ENCODE results near the gene BAIAP2. TPM values are rescaled to one million over a fixed set of nuclear protein-coding genes. Genes with fewer than 3 reads are reported as not detected.

The BAIAP2 gene
- total RNA-seq, 8 experiments from 2014 or later, result 10.2 to 42.0 (median 28.6) TPM

DNA sequence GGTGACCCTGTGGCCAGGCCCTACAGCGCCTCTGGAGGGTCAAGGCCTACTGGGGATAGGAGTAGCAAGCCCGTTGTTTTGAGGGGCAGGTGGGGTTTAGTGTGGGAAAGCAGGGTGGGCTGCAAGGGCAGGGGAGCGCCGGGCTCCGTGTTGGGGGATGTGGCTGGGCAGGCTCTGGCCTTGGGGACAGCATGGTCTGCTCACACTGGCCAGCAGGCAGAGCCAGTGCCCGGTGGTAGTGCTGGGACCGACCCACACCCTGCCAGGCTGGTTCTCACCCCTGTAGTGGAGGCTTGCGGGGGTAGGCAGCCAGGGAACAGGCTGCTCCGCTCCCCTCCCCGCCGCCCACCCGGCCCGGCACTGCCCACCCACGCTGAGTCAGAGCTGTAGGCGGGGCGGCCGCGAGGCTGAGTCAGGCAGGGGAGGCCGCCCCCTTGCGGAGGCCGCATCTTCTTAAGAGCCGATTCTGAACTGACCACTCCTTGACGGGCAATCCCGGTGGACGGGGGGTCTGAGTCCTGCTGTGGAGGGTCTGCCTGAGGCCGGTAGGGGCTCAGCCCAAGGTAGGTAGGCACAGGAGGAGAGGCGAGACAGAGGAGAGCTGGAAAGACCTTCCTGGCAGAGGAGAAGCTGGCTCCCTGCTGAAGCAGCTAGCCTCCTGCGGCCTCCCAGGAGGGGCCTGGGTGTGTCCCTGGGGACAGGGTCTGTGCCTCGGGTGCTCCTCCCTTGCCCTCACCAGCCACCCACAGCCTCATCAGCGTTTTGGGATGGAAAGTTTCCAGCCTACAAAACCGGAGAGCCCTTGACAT, 62.4 kb downstream of the BAIAP2 start:
- peaks cover 68 to 83% of the 10 kb centered on the region in 2 donors for H3K4me1 ChIP-seq (replicated peaks in 1 of 2)
- H3K4me3 ChIP-seq, result peak overlapping the region in 2 of 5 donors; percentile 5 to 18
- H3K27ac ChIP-seq, result peak overlapping the region; percentile 23 to 90
- 60% methylated on average over 1 of the region's 31 CpGs; no CpG with 5 or more reads in 9 of the 10 experiments for WGBS, 10 experiments
- peak; percentile 17 to 64 (median 30) for ATAC-seq (replicated peaks in 6 of 8)
- in situ Hi-C loops (cut with MboI; ENCODE audit: low pct_unique_long_range_greater_than_20kb in 2 of 9, low sequenced_read_pairs in 9 of 9, unreplicated experiment in 9 of 9), result loop anchor here in 3 of 9 experiments (10.0 to 25.0 kb wide), 2 partner anchors 103 to 110 kb away; partner anchors contain the start of gene CHMP6 (in 3 of the 3)

DNA sequence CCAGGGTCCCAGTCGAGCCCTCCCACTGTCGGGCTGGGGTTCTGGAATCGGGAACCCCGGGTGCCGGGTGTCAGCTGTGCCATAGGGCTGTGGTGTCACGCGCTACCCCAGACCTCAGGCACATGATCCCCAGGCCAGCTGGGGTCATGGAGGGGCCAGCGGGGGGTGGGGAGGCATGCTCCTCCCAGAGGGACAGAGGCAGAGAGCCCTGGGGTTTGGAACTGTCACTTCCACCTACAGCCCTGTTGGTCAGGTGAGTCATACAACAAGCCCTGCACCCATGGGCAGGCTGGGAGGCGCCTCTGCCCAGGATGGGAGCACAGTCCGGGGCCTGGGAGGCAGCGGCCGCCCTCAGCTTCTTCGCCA, 63.0 kb downstream of the BAIAP2 start:
- 90% methylated on average over 4 of the region's 13 CpGs; no CpG with 5 or more reads in 9 of the 10 experiments for WGBS, 10 experiments
- Histone ChIP-seq H3K27ac (peak overlapping the region in 1 of 2 donors; percentile 90), H3K4me1 (replicated peaks in 1 of 2) (peaks cover 64 to 78% of the 10 kb centered on the region in 2 donors), H3K4me3 (no peak overlapping the region)
- in situ Hi-C loops (cut with MboI; ENCODE audit: low pct_unique_long_range_greater_than_20kb in 2 of 9, low sequenced_read_pairs in 9 of 9, unreplicated experiment in 9 of 9), result loop anchor here in 3 of 9 experiments (10.0 to 25.0 kb wide), 2 partner anchors 103 to 111 kb away; partner anchors contain the start of gene CHMP6 (in 3 of the 3)
- ATAC-seq (replicated peaks in 6 of 8), result peak in 2 of 8 experiments; percentile 0 to 3

DNA sequence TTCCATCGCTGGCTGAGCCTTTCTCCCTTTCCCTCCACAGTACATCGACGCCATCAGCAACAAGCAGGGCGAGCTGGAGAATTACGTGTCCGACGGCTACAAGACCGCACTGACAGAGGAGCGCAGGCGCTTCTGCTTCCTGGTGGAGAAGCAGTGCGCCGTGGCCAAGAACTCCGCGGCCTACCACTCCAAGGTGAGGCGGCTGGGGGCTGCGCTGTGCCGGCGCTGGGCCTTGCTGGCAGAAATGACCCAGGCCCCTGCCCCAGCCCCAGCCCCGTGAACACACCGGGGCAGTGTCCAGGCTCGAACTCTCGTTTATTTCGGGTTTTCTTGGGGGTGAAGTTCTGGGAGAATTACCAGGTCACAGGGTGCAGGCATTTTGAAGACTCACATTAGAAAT, 64.9 kb downstream of the BAIAP2 start:
- 39 to 100% (median 92%) methylated on average over 1 to 7 of the region's 23 CpGs; no CpG with 5 or more reads in 6 of the 10 experiments for WGBS, 10 experiments
- in situ Hi-C loops (cut with MboI; ENCODE audit: low pct_unique_long_range_greater_than_20kb in 2 of 9, low sequenced_read_pairs in 9 of 9, unreplicated experiment in 9 of 9), result loop anchor here in 4 of 9 experiments (10.0 to 25.0 kb wide), 3 partner anchors 88 to 113 kb away; partner anchors contain the start of gene CHMP6 (in 3 of the 4)
- Histone ChIP-seq H3K27ac (peak overlapping the region; percentile 33 to 79), H3K4me3 (no peak overlapping the region), H3K4me1 (replicated peaks in 1 of 2) (peaks cover 45 to 61% of the 10 kb centered on the region in 2 donors)
- no peak for ATAC-seq (replicated peaks in 6 of 8)

DNA sequence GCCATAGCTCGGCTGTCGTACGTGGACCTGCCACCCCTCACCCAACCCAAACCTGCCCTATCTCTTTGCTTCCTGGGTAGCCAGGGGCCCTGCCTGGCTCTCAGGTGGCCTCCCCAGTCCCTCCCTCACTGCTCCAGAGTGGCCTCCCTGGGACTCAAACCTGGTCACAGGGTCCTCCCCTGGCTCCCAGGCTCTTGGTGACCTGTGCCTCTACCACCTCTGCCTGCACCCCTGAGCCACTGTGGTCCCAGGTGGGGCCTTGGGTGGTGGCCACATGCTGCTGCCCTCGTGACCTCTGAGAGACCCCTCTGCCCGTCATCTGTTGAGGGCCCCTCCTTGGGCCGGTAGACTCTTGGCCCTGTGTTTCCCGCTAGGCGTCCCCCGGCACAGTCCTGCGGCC, 65.7 kb downstream of the BAIAP2 start:
- in situ Hi-C loops (cut with MboI; ENCODE audit: low pct_unique_long_range_greater_than_20kb in 2 of 9, low sequenced_read_pairs in 9 of 9, unreplicated experiment in 9 of 9), result loop anchor here in 1 of 9 experiments (25.0 kb wide), 1 partner anchor 88 kb away; no protein-coding TSS in a partner anchor

DNA sequence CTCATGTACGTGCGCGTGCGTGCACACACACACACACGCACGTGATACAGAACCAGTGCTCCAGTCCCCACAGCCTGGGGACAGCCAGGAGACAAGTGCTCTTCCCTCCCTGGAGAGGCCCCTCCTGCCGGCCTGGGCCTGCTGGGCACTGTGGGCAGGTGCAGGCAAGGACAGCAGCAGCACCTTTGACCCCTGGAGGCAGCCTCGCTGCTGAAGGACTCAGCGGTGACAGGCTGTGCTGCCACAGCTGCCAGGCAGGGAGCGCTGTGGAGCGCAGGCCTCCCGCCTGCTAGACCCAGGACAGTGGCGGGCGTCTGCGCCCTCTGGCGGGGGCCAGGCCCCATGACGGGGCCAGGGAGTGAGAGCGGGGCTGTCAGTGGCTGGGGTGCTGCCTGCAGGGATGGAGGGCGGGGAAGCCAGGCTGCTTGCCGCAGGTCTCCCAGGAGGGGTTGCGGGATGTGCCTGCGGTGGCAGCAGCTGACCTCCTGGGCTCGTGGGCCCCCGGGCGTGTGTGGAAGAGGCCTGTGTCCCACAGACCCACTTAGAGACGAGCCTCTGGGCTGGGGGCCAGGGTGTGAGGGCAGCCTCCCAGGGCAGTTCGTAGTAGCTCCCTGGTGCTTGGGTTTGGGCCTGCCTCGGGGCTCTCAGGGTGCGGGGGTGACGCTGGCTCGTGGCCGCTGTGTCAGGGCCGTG, 66.8 kb downstream of the BAIAP2 start:
- Histone ChIP-seq H3K4me1 (replicated peaks in 1 of 2) (peaks cover 26 to 43% of the 10 kb centered on the region in 2 donors), H3K4me3 (no peak overlapping the region), H3K27ac (no peak overlapping the region)
- ATAC-seq (replicated peaks in 6 of 8), result peak; percentile 68 to 93 (median 69)
- WGBS, 10 experiments, result 81 to 100% (median 97%) methylated on average over 2 to 10 of the region's 33 CpGs; no CpG with 5 or more reads in 7 of the 10 experiments
- in situ Hi-C loops (cut with MboI; ENCODE audit: low pct_unique_long_range_greater_than_20kb in 2 of 9, low sequenced_read_pairs in 9 of 9, unreplicated experiment in 9 of 9), result loop anchor here in 1 of 9 experiments (25.0 kb wide), 1 partner anchor 89 kb away; no protein-coding TSS in a partner anchor

More for the DNA sequence above, 65.7 kb downstream of the BAIAP2 start:
- WGBS, 10 experiments, result 70 to 100% (median 90%) methylated on average over 1 to 4 of the region's 10 CpGs; no CpG with 5 or more reads in 7 of the 10 experiments
- Histone ChIP-seq H3K4me3 (no peak overlapping the region), H3K27ac (peak overlapping the region in 1 of 2 donors; percentile 79), H3K4me1 (replicated peaks in 1 of 2) (peaks cover 37 to 54% of the 10 kb centered on the region in 2 donors)
- ATAC-seq (replicated peaks in 6 of 8), result no peak

DNA sequence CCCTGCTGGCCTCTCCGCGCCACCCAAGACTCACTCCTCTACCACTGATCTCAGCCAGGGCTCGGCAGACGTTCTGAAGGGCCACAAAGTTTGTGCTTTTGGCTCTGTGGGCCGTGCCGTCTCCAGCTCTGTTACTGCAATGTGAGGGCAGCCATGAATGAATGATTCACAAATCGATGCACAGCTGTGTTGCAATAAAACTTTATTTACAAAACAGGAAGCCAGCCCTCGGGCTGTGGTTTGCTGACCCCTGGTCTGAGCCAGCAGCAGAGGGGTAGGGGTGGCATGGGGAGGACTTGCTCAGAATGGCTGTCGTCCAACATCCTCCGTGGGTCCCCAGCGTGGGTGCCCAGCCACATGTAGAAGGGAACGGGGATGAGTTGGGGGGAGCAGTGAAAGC, 67.4 kb downstream of the BAIAP2 start:
- 40 to 100% (median 88%) methylated on average over 1 to 7 of the region's 12 CpGs; no CpG with 5 or more reads in 5 of the 10 experiments for WGBS, 10 experiments
- H3K4me3 ChIP-seq, result no peak overlapping the region
- ATAC-seq (replicated peaks in 6 of 8), result no peak
- peaks cover 20 to 38% of the 10 kb centered on the region in 2 donors for H3K4me1 ChIP-seq (replicated peaks in 1 of 2)
- in situ Hi-C loops (cut with MboI; ENCODE audit: low pct_unique_long_range_greater_than_20kb in 2 of 9, low sequenced_read_pairs in 9 of 9, unreplicated experiment in 9 of 9), result loop anchor here in 1 of 9 experiments (25.0 kb wide), 1 partner anchor 90 kb away; no protein-coding TSS in a partner anchor
- no peak overlapping the region for H3K27ac ChIP-seq

DNA sequence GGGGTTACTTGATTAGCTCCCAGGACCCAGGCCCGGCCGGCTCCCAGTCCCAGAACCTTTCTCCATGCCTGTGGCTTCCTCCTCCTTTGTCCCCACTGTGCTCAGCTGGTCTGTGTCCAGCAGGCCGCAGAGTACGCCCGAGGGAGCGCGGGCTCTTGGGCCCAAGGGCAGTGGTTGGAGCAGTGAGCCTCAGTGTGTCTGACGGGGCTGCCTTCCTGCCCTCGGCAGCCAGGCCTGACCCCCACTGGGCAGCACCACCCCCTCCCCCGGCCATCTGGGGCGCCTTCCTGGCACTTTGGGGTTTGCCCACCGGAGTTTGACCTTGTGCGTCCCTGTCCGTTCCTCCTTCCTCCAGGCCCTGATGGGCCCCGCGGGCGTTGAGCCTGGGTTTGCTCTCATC, 67.9 kb downstream of the BAIAP2 start:
- WGBS, 10 experiments, result 72 to 100% (median 100%) methylated on average over 2 to 5 of the region's 17 CpGs; no CpG with 5 or more reads in 7 of the 10 experiments
- in situ Hi-C loops (cut with MboI; ENCODE audit: low pct_unique_long_range_greater_than_20kb in 2 of 9, low sequenced_read_pairs in 9 of 9, unreplicated experiment in 9 of 9), result loop anchor here in 1 of 9 experiments (25.0 kb wide), 1 partner anchor 91 kb away; no protein-coding TSS in a partner anchor
- Histone ChIP-seq H3K4me1 (replicated peaks in 1 of 2) (peaks cover 15 to 32% of the 10 kb centered on the region in 2 donors), H3K27ac (no peak overlapping the region), H3K4me3 (no peak overlapping the region)
- no peak for ATAC-seq (replicated peaks in 6 of 8)

DNA sequence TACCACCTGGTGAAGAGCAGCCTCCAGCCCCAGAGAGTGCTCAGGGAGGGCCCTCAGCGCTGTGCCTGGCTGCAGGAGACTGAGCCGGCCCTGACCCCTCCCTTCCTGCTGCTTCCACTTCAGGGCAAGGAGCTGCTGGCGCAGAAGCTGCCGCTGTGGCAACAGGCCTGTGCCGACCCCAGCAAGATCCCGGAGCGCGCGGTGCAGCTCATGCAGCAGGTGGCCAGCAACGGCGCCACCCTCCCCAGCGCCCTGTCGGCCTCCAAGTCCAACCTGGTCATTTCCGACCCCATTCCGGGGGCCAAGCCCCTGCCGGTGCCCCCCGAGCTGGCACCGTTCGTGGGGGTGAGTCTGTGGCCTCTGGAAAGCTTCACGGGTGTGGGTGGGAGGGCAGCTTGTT, 68.4 kb downstream of the BAIAP2 start:
- Histone ChIP-seq H3K4me3 (no peak overlapping the region), H3K27ac (no peak overlapping the region), H3K4me1 (replicated peaks in 1 of 2) (peaks cover 10 to 27% of the 10 kb centered on the region in 2 donors)
- WGBS, 10 experiments, result 100% methylated on average over 1 of the region's 20 CpGs; no CpG with 5 or more reads in 8 of the 10 experiments
- in situ Hi-C loops (cut with MboI; ENCODE audit: low pct_unique_long_range_greater_than_20kb in 2 of 9, low sequenced_read_pairs in 9 of 9, unreplicated experiment in 9 of 9), result loop anchor here in 1 of 9 experiments (25.0 kb wide), 1 partner anchor 91 kb away; no protein-coding TSS in a partner anchor
- no peak for ATAC-seq (replicated peaks in 6 of 8)

DNA sequence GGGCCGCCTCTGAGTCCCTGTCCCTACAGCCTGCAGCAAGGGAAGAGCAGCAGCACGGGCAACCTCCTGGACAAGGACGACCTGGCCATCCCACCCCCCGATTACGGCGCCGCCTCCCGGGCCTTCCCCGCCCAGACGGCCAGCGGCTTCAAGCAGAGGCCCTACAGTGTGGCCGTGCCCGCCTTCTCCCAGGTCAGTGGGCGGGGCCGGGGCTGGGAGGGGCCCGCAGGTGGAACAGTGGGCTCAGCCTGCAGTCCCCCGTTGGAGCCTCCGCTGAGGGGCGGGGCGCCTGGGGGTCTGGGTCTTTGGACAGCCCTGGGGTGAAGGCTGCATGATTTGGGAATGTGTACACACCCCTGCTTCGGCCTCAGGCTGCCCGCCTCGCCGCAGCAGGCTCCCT, 71.8 kb downstream of the BAIAP2 start:
- no peak overlapping the region for H3K4me3 ChIP-seq
- H3K27ac ChIP-seq, result no peak overlapping the region
- no peak for ATAC-seq (replicated peaks in 6 of 8)
- WGBS, 10 experiments, result no CpG with 5 or more reads among the region's 24 CpGs
- peaks cover 0 to 5% of the 10 kb centered on the region in 2 donors for H3K4me1 ChIP-seq (replicated peaks in 1 of 2)
- in situ Hi-C loops (cut with MboI; ENCODE audit: low pct_unique_long_range_greater_than_20kb in 2 of 9, low sequenced_read_pairs in 9 of 9, unreplicated experiment in 9 of 9), result loop anchor here in 1 of 9 experiments (25.0 kb wide), 1 partner anchor 94 kb away; no protein-coding TSS in a partner anchor

DNA sequence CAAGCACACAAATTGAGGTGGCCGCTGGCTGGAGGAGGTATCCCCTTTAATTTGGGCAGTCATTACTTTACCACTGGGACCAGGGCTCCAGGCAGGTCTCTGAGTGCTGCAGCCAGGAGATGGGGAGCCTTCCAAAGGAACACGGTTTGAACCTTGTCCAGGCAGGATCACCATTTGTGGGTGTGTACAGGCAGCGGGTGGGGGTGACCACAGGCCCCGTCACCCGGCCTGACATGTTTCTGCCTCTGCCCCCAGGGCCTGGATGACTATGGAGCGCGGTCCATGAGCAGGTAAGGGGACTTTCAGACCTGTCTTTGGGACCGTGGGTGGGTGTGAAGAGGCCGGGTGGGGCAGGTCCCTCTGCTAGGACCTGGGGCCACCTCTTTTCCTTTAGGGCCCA, 73.3 kb downstream of the BAIAP2 start:
- WGBS, 10 experiments, result 80 to 97% methylated on average over 2 to 5 of the region's 9 CpGs; no CpG with 5 or more reads in 8 of the 10 experiments
- Histone ChIP-seq H3K4me3 (no peak overlapping the region), H3K27ac (no peak overlapping the region), H3K4me1 (replicated peaks in 1 of 2) (peaks cover 0 to 3% of the 10 kb centered on the region in 2 donors)
- in situ Hi-C loops (cut with MboI; ENCODE audit: low pct_unique_long_range_greater_than_20kb in 2 of 9, low sequenced_read_pairs in 9 of 9, unreplicated experiment in 9 of 9), result loop anchor here in 1 of 9 experiments (25.0 kb wide), 1 partner anchor 96 kb away; no protein-coding TSS in a partner anchor
- peak in 1 of 8 experiments; percentile 16 for ATAC-seq (replicated peaks in 6 of 8)

DNA sequence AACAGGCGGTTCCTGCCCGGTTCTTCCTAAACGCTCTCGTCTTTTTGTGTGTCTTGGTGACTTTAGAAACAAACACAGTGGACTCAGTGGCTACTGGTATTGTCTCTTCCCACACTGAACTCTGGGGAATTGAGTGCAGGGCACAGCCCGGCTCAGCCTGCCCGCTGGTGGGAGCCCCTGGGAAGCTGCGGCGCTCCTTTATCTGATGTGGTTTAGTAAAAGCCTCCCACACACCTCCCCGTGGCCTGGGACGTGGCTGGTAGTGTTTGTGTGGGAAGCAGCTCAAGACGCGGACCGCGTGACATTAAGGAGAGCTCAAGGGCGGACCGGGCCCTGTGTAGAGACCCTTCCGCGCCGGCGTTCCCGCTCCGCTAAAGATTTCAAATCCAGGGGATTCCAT, 75.0 kb downstream of the BAIAP2 start:
- no peak overlapping the region for H3K27ac ChIP-seq
- in situ Hi-C loops (cut with MboI; ENCODE audit: low pct_unique_long_range_greater_than_20kb in 2 of 9, low sequenced_read_pairs in 9 of 9, unreplicated experiment in 9 of 9), result loop anchor here in 1 of 9 experiments (25.0 kb wide), 1 partner anchor 98 kb away; no protein-coding TSS in a partner anchor
- ATAC-seq (replicated peaks in 6 of 8), result no peak
- 88 to 97% (median 95%) methylated on average over 6 to 16 of the region's 22 CpGs; no CpG with 5 or more reads in 3 of the 10 experiments for WGBS, 10 experiments
- H3K4me3 ChIP-seq, result no peak overlapping the region
- peaks cover 0 to 3% of the 10 kb centered on the region in 2 donors for H3K4me1 ChIP-seq (replicated peaks in 1 of 2)

DNA sequence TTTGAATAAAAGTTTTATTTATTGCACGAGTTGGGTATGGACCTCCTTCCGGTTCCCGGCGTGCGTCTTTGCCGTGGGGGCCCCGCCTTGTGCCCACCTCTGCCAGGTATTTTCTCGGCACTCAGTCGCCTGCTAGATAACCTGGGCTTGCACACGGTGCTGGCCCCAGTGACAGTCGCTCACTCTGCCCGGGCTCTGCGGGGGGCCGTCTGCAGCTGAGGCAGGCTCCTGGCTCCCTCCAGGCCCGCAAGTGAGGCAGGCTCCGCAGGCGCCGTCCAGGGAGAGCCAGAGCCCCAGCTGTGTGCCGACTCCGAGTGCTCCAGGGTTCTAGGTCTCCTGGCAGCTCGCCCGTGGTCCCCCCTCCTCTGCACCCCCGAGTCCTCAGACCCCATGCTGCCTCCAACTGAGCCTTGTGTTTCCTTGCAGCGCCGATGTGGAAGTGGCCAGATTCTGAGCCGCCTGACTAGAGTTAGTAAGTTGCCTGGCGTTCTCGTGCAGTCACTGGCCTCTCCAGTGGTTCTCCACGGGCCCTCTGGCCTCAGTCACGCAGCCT, 75.6 kb downstream of the BAIAP2 start:
- H3K4me3 ChIP-seq, result no peak overlapping the region
- no peak for ATAC-seq (replicated peaks in 6 of 8)
- WGBS, 10 experiments, result 80 to 84% (median 82%) methylated on average over 1 to 7 of the region's 30 CpGs; no CpG with 5 or more reads in 6 of the 10 experiments
- H3K27ac ChIP-seq, result no peak overlapping the region
- in situ Hi-C loops (cut with MboI; ENCODE audit: low pct_unique_long_range_greater_than_20kb in 2 of 9, low sequenced_read_pairs in 9 of 9, unreplicated experiment in 9 of 9), result loop anchor here in 1 of 9 experiments (25.0 kb wide), 1 partner anchor 98 kb away; no protein-coding TSS in a partner anchor
- H3K4me1 ChIP-seq (replicated peaks in 1 of 2), result peaks cover 0 to 3% of the 10 kb centered on the region in 2 donors

Measured in motor neuron (in vitro differentiated cells).